ENCODE results near the gene RHOT1.

Gene RHOT1

GRCh38 chr17:32264823-32265191 lies 122.5 kb downstream of the RHOT1 start:
- Histone ChIP-seq H3K27ac (no peak overlapping the region), H3K4me3 (ENCODE audit: low read depth, low read length) (no peak overlapping the region), H3K27me3 (replicated peaks) (peaks cover 43% of the 10 kb centered on the region), H3K36me3 (replicated peaks) (no peaks in the 10 kb centered on the region)
- TF ChIP-seq CTCF (IDR thresholded peaks at IDR 0.05; ENCODE audit: low read depth, low read length, missing control alignments): no peak
- no peak for DNase-seq
- in situ Hi-C loops (cut with HindIII; ENCODE audit: low pct_ligation_motif_present, low sequenced_read_pairs): no loop called here

- in situ Hi-C loops (cut with HindIII; ENCODE audit: low pct_ligation_motif_present, low sequenced_read_pairs): no loop called here
- no peak for TF ChIP-seq CTCF (IDR thresholded peaks at IDR 0.05; ENCODE audit: low read depth, low read length, missing control alignments)
Measured at GRCh38 chr17:32265192-32265923, 123.1 kb downstream of the RHOT1 start, which contains the start of gene RHBDL3. RHBDL3 (plus strand) TSS chr17:32265832; CDS start chr17:32266190, 358 bp downstream.

GRCh38 chr17:32266051-32266388 lies 123.7 kb downstream of the RHOT1 start:
- Histone ChIP-seq H3K27ac (no peak overlapping the region), H3K4me3 (ENCODE audit: low read depth, low read length) (peak overlapping the region; percentile 40), H3K27me3 (replicated peaks) (peaks cover 43% of the 10 kb centered on the region), H3K36me3 (replicated peaks) (no peaks in the 10 kb centered on the region)
- DNase-seq: no peak
- TF ChIP-seq CTCF (IDR thresholded peaks at IDR 0.05; ENCODE audit: low read depth, low read length, missing control alignments): no peak
- in situ Hi-C loops (cut with HindIII; ENCODE audit: low pct_ligation_motif_present, low sequenced_read_pairs): no loop called here

More at GRCh38 chr17:32265192-32265923, 123.1 kb downstream of the RHOT1 start, which contains the start of gene RHBDL3:
- H3K27ac ChIP-seq: no peak within 1 kb of the TSS
- H3K4me3 ChIP-seq (ENCODE audit: low read depth, low read length): peak within 1 kb of the TSS; percentile 40
- H3K27me3 ChIP-seq (replicated peaks): peaks cover 43% of the 10 kb centered on the region
- DNase-seq: no peak
- no peaks in the 10 kb centered on the region for H3K36me3 ChIP-seq (replicated peaks)

GRCh38 chr17:32266389-32267301 lies 124.3 kb downstream of the RHOT1 start:
- DNase-seq: no peak
- in situ Hi-C loops (cut with HindIII; ENCODE audit: low pct_ligation_motif_present, low sequenced_read_pairs): no loop called here
- peaks cover 43% of the 10 kb centered on the region for H3K27me3 ChIP-seq (replicated peaks)

GRCh38 chr17:32267690-32268205 lies 125.4 kb downstream of the RHOT1 start:
- no peak overlapping the region for H3K27ac ChIP-seq
- peaks cover 40% of the 10 kb centered on the region for H3K27me3 ChIP-seq (replicated peaks)
- in situ Hi-C loops (cut with HindIII; ENCODE audit: low pct_ligation_motif_present, low sequenced_read_pairs): no loop called here
- TF ChIP-seq CTCF (IDR thresholded peaks at IDR 0.05; ENCODE audit: low read depth, low read length, missing control alignments): peak; percentile 10
- no peak for DNase-seq
- no peak overlapping the region for H3K4me3 ChIP-seq (ENCODE audit: low read depth, low read length)
- no peaks in the 10 kb centered on the region for H3K36me3 ChIP-seq (replicated peaks)

More at GRCh38 chr17:32266389-32267301, 124.3 kb downstream of the RHOT1 start:
- no peak overlapping the region for H3K27ac ChIP-seq
- no peaks in the 10 kb centered on the region for H3K36me3 ChIP-seq (replicated peaks)
- TF ChIP-seq CTCF (IDR thresholded peaks at IDR 0.05; ENCODE audit: low read depth, low read length, missing control alignments): no peak
- H3K4me3 ChIP-seq (ENCODE audit: low read depth, low read length): peak overlapping the region; percentile 40

All from brain microvascular endothelial cell (primary cell).